ENCODE data around the gene FBXO21.

DNA sequence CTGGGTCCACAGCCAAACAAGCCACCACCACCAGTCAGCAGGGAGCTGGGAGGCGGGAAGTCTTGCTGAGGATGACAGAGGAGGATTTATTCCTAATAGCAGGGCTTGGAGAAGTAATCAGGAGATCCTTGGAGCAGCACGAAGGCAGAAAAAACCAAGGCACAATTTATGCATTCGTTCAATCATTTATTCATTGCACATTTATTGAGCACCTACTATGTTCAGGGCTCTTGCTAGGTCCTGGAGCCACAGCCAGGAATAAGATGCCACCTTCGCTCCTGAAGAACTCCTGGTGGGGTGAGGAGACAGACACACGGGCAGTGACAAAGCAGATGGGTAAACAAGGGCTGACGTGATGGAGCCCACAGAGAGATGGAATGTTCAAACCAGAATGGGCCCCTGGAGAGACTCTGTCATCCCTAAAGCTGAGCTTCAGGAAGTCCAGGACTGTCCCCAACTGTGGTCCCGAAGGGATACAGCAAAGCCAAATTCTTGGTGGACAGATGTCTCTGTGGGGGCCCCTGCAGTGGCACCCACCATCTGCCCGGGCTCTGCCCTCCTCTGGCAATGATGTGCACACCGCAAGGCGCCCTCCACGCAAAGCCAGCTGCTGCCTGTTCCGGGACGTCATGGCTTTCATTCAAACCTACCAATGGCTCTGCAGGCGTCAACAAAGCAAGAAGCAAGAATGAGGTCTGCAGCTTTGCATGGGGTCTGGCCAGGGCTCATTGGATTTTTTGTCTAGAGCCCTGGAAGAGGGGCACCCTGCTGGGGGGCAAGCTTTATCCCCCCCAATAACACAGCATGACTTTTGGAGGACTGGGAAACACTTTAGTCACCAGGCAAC is 88.1 kb downstream of the FBXO21 start:
- TF ChIP-seq CTCF (IDR thresholded peaks at IDR 0.05) (no peak), POLR2AphosphoS5 (IDR thresholded peaks at IDR 0.05) (no peak), POLR2A (IDR thresholded peaks at IDR 0.05) (no peak), EP300 (IDR thresholded peaks at IDR 0.05) (no peak)

All from stomach (tissue), 4 donors.